Urothelium cell line (cell line): ENCODE results near the gene CMTM4.
"Not testable (repeated sequence)": the region's sequence is repeated elsewhere in the genome, so short reads cannot be mapped to it uniquely, and the experiment has no call there.

Experiments used
- DNase-seq: peaks from one replicate; pipeline ENCODE4 v3.0.0; 2011; ENCODE audit warnings: low spot score, mixed read lengths
- FAIRE-seq: peaks from 2 replicates; lab custom pipeline; 2011; peaks lifted over from hg19 to GRCh38; lab: Jason Lieb, UNC

Gene CMTM4

GRCh38 chr16:66649636-66650205 is 46.8 kb downstream of the CMTM4 start:
- no peak for FAIRE-seq
- DNase-seq: no peak

GRCh38 chr16:66649167-66649566 is 47.4 kb downstream of the CMTM4 start:
- DNase-seq (no peak), FAIRE-seq (no peak)

- FAIRE-seq (no peak), DNase-seq (no peak)
These were observed 48.7 kb downstream of the CMTM4 start for GRCh38 chr16:66647866-66648265.

- DNase-seq (no peak), FAIRE-seq (no peak)
These were observed 55.2 kb downstream of the CMTM4 start for GRCh38 chr16:66641387-66641786.

- DNase-seq: no peak
- no peak for FAIRE-seq
These were observed 55.7 kb downstream of the CMTM4 start for GRCh38 chr16:66640724-66641314.

GRCh38 chr16:66639091-66639885 is 57.3 kb downstream of the CMTM4 start:
- FAIRE-seq: no peak

GRCh38 chr16:66637806-66638205 is 58.7 kb downstream of the CMTM4 start:
- no peak for DNase-seq
- no peak for FAIRE-seq

More at GRCh38 chr16:66639091-66639885, 57.3 kb downstream of the CMTM4 start:
- DNase-seq: no peak

- DNase-seq (no peak), FAIRE-seq (no peak)
These were observed 60.3 kb downstream of the CMTM4 start for GRCh38 chr16:66636199-66636598.

GRCh38 chr16:66635406-66635805 is 61.1 kb downstream of the CMTM4 start:
- FAIRE-seq: no peak

GRCh38 chr16:66634527-66635196 is 61.9 kb downstream of the CMTM4 start:
- FAIRE-seq: no peak
- no peak for DNase-seq

More at GRCh38 chr16:66635406-66635805, 61.1 kb downstream of the CMTM4 start:
- DNase-seq: no peak

- not testable (repeated sequence) for FAIRE-seq, DNase-seq
These were observed 65.0 kb downstream of the CMTM4 start for GRCh38 chr16:66631558-66631957.

GRCh38 chr16:66630561-66631260 is 65.8 kb downstream of the CMTM4 start:
- FAIRE-seq, DNase-seq: not testable (repeated sequence)

- FAIRE-seq (no peak), DNase-seq (no peak)
These were observed 66.7 kb downstream of the CMTM4 start for GRCh38 chr16:66629856-66630255.

GRCh38 chr16:66627611-66628378 is 68.7 kb downstream of the CMTM4 start:
- not testable (repeated sequence) for FAIRE-seq, DNase-seq

- FAIRE-seq: no peak
These were observed 72.8 kb downstream of the CMTM4 start for GRCh38 chr16:66623755-66624154.

GRCh38 chr16:66622863-66623262 is 73.7 kb downstream of the CMTM4 start:
- FAIRE-seq (no peak), DNase-seq (no peak)

More at GRCh38 chr16:66623755-66624154, 72.8 kb downstream of the CMTM4 start:
- no peak for DNase-seq

GRCh38 chr16:66621973-66622372 is 74.6 kb downstream of the CMTM4 start:
- FAIRE-seq (no peak), DNase-seq (no peak)

GRCh38 chr16:66620429-66620795 is 76.1 kb downstream of the CMTM4 start:
- FAIRE-seq (no peak), DNase-seq (no peak)

GRCh38 chr16:66619534-66620428 is 76.8 kb downstream of the CMTM4 start:
- no peak for FAIRE-seq
- no peak for DNase-seq
